Measurements from ENCODE around the gene GSKIP. TPM values are rescaled to one million over a fixed set of nuclear protein-coding genes. Genes with fewer than 3 reads are reported as not detected.
A peak's percentile ranks its signal among the peaks of the same experiment; 100 is the strongest.

Gene GSKIP
- total RNA-seq, 1 experiment from 2014 or later: 43.0 TPM

- TF ChIP-seq HMGXB4 (CRISPR knock-in tag; IDR thresholded peaks at IDR 0.05) (peak; percentile 56; the same call in 1 of the 2 replicates), ZNF138 (CRISPR knock-in tag; conservative IDR thresholded peaks at IDR 0.05) (no peak), ZNF423 (CRISPR knock-in tag; IDR thresholded peaks at IDR 0.05) (no peak), IRF1 (CRISPR knock-in tag; IDR thresholded peaks at IDR 0.05) (0 out of 2 replicates have a peak, but pooled peaks have one; percentile 35), CREM (CRISPR knock-in tag; IDR thresholded peaks at IDR 0.05) (peak; percentile 75; the same call in 1 of the 2 replicates), ATF1 (CRISPR knock-in tag; IDR thresholded peaks at IDR 0.05) (no peak), ZNF396 (CRISPR knock-in tag; IDR thresholded peaks at IDR 0.05; ENCODE audit: borderline replicate concordance) (no peak), PREB (CRISPR knock-in tag; IDR thresholded peaks at IDR 0.05; ENCODE audit: borderline replicate concordance) (no peak), ZNF232 (CRISPR knock-in tag; IDR thresholded peaks at IDR 0.05) (peak; percentile 22; the same call in 1 of the 2 replicates), EMX1 (CRISPR knock-in tag; IDR thresholded peaks at IDR 0.05) (no peak), E2F4 (CRISPR knock-in tag; IDR thresholded peaks at IDR 0.05; ENCODE audit: borderline replicate concordance, low read depth) (peak; percentile 38; the same call in 1 of the 2 replicates), ZNF281 (CRISPR knock-in tag; IDR thresholded peaks at IDR 0.05) (no peak), GTF2I (CRISPR knock-in tag; conservative IDR thresholded peaks at IDR 0.05) (no peak), MAX (CRISPR knock-in tag; IDR thresholded peaks at IDR 0.05) (no peak), MYBL2 (CRISPR knock-in tag; IDR thresholded peaks at IDR 0.05) (peak; percentile 60; the same call in 1 of the 2 replicates)
Measured at GRCh38 chr14:96362965-96363750, at the start of gene GSKIP, which contains the start of gene ATG2B (continued).

- peaks cover 20% of the 10 kb centered on the region for H3K36me3 Mint-ChIP-seq
- no peaks in the 10 kb centered on the region for H3K9me3 Mint-ChIP-seq
- CTCF ChIA-PET: no interaction called here
- ATAC-seq (no peak), DNase-seq (ENCODE audit: low spot score) (no peak)
- H3K4me3 Mint-ChIP-seq: no peak overlapping the region
- no peak overlapping the region for H3K27ac Mint-ChIP-seq
- TF ChIP-seq ETV6 (CRISPR knock-in tag; IDR thresholded peaks at IDR 0.05): no peak
- no peak for TF ChIP-seq KAT7 (CRISPR knock-in tag; IDR thresholded peaks at IDR 0.05; ENCODE audit: borderline replicate concordance)
- no peak for TF ChIP-seq RELA (CRISPR knock-in tag; IDR thresholded peaks at IDR 0.05; ENCODE audit: borderline replicate concordance)
- no peak for TF ChIP-seq NFE2L1 (CRISPR knock-in tag; IDR thresholded peaks at IDR 0.05)
- H3K4me1 Mint-ChIP-seq: no peaks in the 10 kb centered on the region
- no peaks in the 10 kb centered on the region for H3K27me3 Mint-ChIP-seq (ENCODE audit: low read depth)
- POLR2A ChIA-PET: no interaction called here
Measured at GRCh38 chr14:96316087-96316486, 47.2 kb upstream of the GSKIP start.

Measured in WTC11 (cell line).